Breast epithelium (tissue), 4 donors: ENCODE results near the gene GPR37L1. TPM values are rescaled to one million over a fixed set of nuclear protein-coding genes. Genes with fewer than 3 reads are reported as not detected.
A peak's percentile ranks its signal among the peaks of the same experiment; 100 is the strongest.
"Not testable (repeated sequence)": the region's sequence is repeated elsewhere in the genome, so short reads cannot be mapped to it uniquely, and the experiment has no call there.

ENCODE experiments used
- DNase-seq, 2 donors: peaks; one replicate each; pipeline ENCODE4 v3.0.0-alpha.2; 2019; ENCODE audit warnings: low spot score in 2 of 2
- H3K27ac ChIP-seq, 2 donors: fragments of 200-600 bp; sonication (generic) in 1 of 2; one replicate each; pipeline ENCODE4 v1.5.1; 2016 to 2019; ENCODE audit warnings: mild to moderate bottlenecking in 1 of 2
- H3K27me3 ChIP-seq, 2 donors: fragments of 200-600 bp; sonication (generic) in 1 of 2; one replicate each; pipeline versions ENCODE4 v1.5.1 to v1.6.0; 2017 to 2019; ENCODE audit warnings: control low read depth in 1 of 2, mild to moderate bottlenecking in 1 of 2
- H3K36me3 ChIP-seq: fragments of 200-600 bp; one replicate; pipeline ENCODE4 v1.5.1; 2019
- H3K4me1 ChIP-seq, 2 donors: fragments of 200-600 bp; sonication (generic); one replicate each; pipeline ENCODE4 v1.5.1; 2016 to 2019; ENCODE audit warnings: control low read depth in 1 of 2
- H3K4me3 ChIP-seq, 3 donors: fragments of 200-600 bp; sonication (generic); 1 replicate in 2 of 3; 2 replicates in 1 of 3; pipeline ENCODE4 v1.5.1; 2016 to 2019; ENCODE audit warnings: mild to moderate bottlenecking in 3 of 3, moderate library complexity in 2 of 3
- H3K9me3 ChIP-seq, 2 donors: fragments of 200-600 bp; sonication (generic) in 1 of 2; one replicate each; pipeline ENCODE4 v1.5.1; 2016 to 2019; ENCODE audit warnings: control low read depth in 1 of 2
- CTCF ChIP-seq, 3 donors: fragments of 450-650 bp; IDR thresholded peaks; one replicate each; pipeline ENCODE4 v1.5.1; 2016 to 2017; ENCODE audit warnings: antibody characterized with exemption in 3 of 3, mild to moderate bottlenecking in 3 of 3, moderate library complexity in 3 of 3
- POLR2A ChIP-seq: fragments of 450-650 bp; IDR thresholded peaks from one replicate; pipeline ENCODE4 v1.6.1; 2016; ENCODE audit warnings: antibody characterized with exemption, mild to moderate bottlenecking, moderate library complexity
- POLR2AphosphoS5 ChIP-seq, 3 donors: sonication (generic); formaldehyde crosslinking; IDR thresholded peaks; one replicate each; pipeline ENCODE4 v1.6.1; 2017; ENCODE audit warnings: antibody characterized with exemption in 3 of 3
- intact Hi-C: fragments of 100-400 bp; cut with DNase I; formaldehyde crosslinking; loops from one replicate; pipeline ENCODE4 v1.15.1; 2023; ENCODE audit warnings: low total_unique reads
- total RNA-seq, 3 donors: library from RNA; depleted of rRNA; stranded (reverse); fragments of >200 nt; gene quantifications; one replicate each; pipeline ENCODE4 v1.1.0, GENCODE V29; 2016

Gene GPR37L1
- total RNA-seq, 3 donors from 2014 or later: not detected

GRCh38 chr1:202143768-202144401, 21.2 kb downstream of the GPR37L1 start:
- TF ChIP-seq POLR2A: no peak
- no peak for TF ChIP-seq CTCF (IDR thresholded peaks at IDR 0.05)
- TF ChIP-seq POLR2AphosphoS5 (IDR thresholded peaks at IDR 0.05): peak in 1 of 3 donors; percentile 11
- peak overlapping the region; percentile 90 to 98 (median 95) for H3K4me3 ChIP-seq
- peaks cover 0 to 6% of the 10 kb centered on the region in 2 donors for H3K4me1 ChIP-seq
- H3K36me3 ChIP-seq: no peaks in the 10 kb centered on the region
- intact Hi-C loops: no loop called here
- no peak for DNase-seq
- H3K27ac ChIP-seq: peak overlapping the region; percentile 92 to 98
- H3K9me3 ChIP-seq: no peaks in the 10 kb centered on the region
- H3K27me3 ChIP-seq: no peaks in the 10 kb centered on the region

- intact Hi-C loops: no loop called here
- Histone ChIP-seq H3K36me3 (no peaks in the 10 kb centered on the region), H3K4me1 (peaks cover 0 to 6% of the 10 kb centered on the region in 2 donors), H3K27ac (peak within 1 kb of the TSS; percentile 92 to 98), H3K4me3 (peak within 1 kb of the TSS; percentile 90 to 98 (median 95)), H3K9me3 (no peaks in the 10 kb centered on the region), H3K27me3 (no peaks in the 10 kb centered on the region)
- DNase-seq: peak; percentile 64 to 70
- TF ChIP-seq POLR2AphosphoS5 (IDR thresholded peaks at IDR 0.05) (peak in 2 of 3 donors; percentile 12 to 38), CTCF (IDR thresholded peaks at IDR 0.05) (no peak)
These were observed 21.8 kb downstream of the GPR37L1 start, which contains the start of gene ARL8A for GRCh38 chr1:202144402-202145067. TSS of gene ARL8A (minus strand) at chr1:202144737. CDS start at chr1:202144572, 165 bp downstream.

GRCh38 chr1:202145068-202145743, 22.5 kb downstream of the GPR37L1 start:
- H3K27me3 ChIP-seq: no peaks in the 10 kb centered on the region
- H3K4me1 ChIP-seq: peaks cover 0 to 6% of the 10 kb centered on the region in 2 donors
- peak overlapping the region; percentile 90 to 98 (median 95) for H3K4me3 ChIP-seq
- intact Hi-C loops: no loop called here
- H3K27ac ChIP-seq: peak overlapping the region; percentile 92 to 98
- no peak for DNase-seq
- no peak for TF ChIP-seq POLR2A
- TF ChIP-seq POLR2AphosphoS5 (IDR thresholded peaks at IDR 0.05): no peak
- no peak for TF ChIP-seq CTCF (IDR thresholded peaks at IDR 0.05)
- no peaks in the 10 kb centered on the region for H3K36me3 ChIP-seq
- no peaks in the 10 kb centered on the region for H3K9me3 ChIP-seq

- H3K9me3 ChIP-seq, H3K27me3 ChIP-seq, intact Hi-C loops, H3K4me3 ChIP-seq, DNase-seq, H3K36me3 ChIP-seq, H3K4me1 ChIP-seq: not testable (repeated sequence)
- H3K27ac ChIP-seq: peak overlapping the region; percentile 92 to 98
These were observed 23.0 kb downstream of the GPR37L1 start for GRCh38 chr1:202145744-202146140.

- intact Hi-C loops: no loop called here
- TF ChIP-seq POLR2AphosphoS5 (IDR thresholded peaks at IDR 0.05): no peak
- Histone ChIP-seq H3K27ac (no peak overlapping the region), H3K4me1 (peaks cover 0 to 6% of the 10 kb centered on the region in 2 donors), H3K36me3 (no peaks in the 10 kb centered on the region), H3K9me3 (no peaks in the 10 kb centered on the region), H3K27me3 (no peaks in the 10 kb centered on the region), H3K4me3 (no peak overlapping the region)
- no peak for DNase-seq
These were observed 23.6 kb downstream of the GPR37L1 start for GRCh38 chr1:202146279-202146678.

- Histone ChIP-seq H3K4me1 (peaks cover 0 to 6% of the 10 kb centered on the region in 2 donors), H3K27ac (no peak overlapping the region), H3K27me3 (no peaks in the 10 kb centered on the region), H3K4me3 (no peak overlapping the region), H3K36me3 (no peaks in the 10 kb centered on the region), H3K9me3 (no peaks in the 10 kb centered on the region)
- TF ChIP-seq CTCF (IDR thresholded peaks at IDR 0.05): no peak
- no peak for TF ChIP-seq POLR2A
- no peak for TF ChIP-seq POLR2AphosphoS5 (IDR thresholded peaks at IDR 0.05)
- intact Hi-C loops: no loop called here
- no peak for DNase-seq
These were observed 24.3 kb downstream of the GPR37L1 start for GRCh38 chr1:202146993-202147392.
